Neuronal stem cell (in vitro differentiated cells): Measurements from ENCODE around the gene MAPK7.
A peak's percentile ranks its signal among the peaks of the same experiment; 100 is the strongest.

Experiments used
- DNase-seq: peaks from one replicate; pipeline ENCODE4 v3.0.0-alpha.2; 2013; ENCODE audit warnings: low spot score
- H2AFZ ChIP-seq: one replicate; pipeline ENCODE4 v1.6.1; 2013; ENCODE audit warnings: mild to moderate bottlenecking, low read length, inconsistent platforms
- H2AK5ac ChIP-seq: 2 replicates; pipeline ENCODE4 v1.6.1; 2013; ENCODE audit warnings: low read depth, mild to moderate bottlenecking, inconsistent platforms, low read length, moderate library complexity, mixed read lengths
- H2BK120ac ChIP-seq: 2 replicates; pipeline ENCODE4 v1.6.1; 2013; ENCODE audit warnings: low read depth, mild to moderate bottlenecking, inconsistent platforms, low read length, moderate library complexity, mixed read lengths
- H2BK12ac ChIP-seq: one replicate; pipeline ENCODE4 v1.6.1; 2013; ENCODE audit warnings: low read length, inconsistent platforms
- H2BK15ac ChIP-seq: 2 replicates; pipeline ENCODE4 v1.6.1; 2013; ENCODE audit warnings: mild to moderate bottlenecking, low read length, inconsistent platforms, mixed read lengths
- H2BK5ac ChIP-seq: one replicate; pipeline ENCODE4 v1.6.1; 2013; ENCODE audit warnings: inconsistent platforms, mild to moderate bottlenecking, low read length, moderate library complexity
- H3K14ac ChIP-seq: one replicate; pipeline ENCODE4 v1.6.1; 2013; ENCODE audit warnings: low read length, inconsistent platforms
- H3K18ac ChIP-seq: 2 replicates; pipeline ENCODE4 v1.6.1; 2013; ENCODE audit warnings: low read length, inconsistent platforms
- H3K23ac ChIP-seq: 2 replicates; pipeline ENCODE4 v1.6.1; 2013; ENCODE audit warnings: low read depth, mild to moderate bottlenecking, mixed read lengths, low read length, inconsistent platforms; ENCODE audit not compliant: poor library complexity
- H3K27ac ChIP-seq: replicated peaks from 3 replicates; pipeline ENCODE4 v1.5.1; 2013; ENCODE audit warnings: low read length, inconsistent platforms
- H3K27me3 ChIP-seq, 3 experiments: 2 replicates each; pipeline ENCODE4 v1.6.1; 2013; ENCODE audit warnings: low read length in 3 of 3, mild to moderate bottlenecking in 2 of 3, inconsistent platforms in 1 of 3, low read depth in 1 of 3, mixed read lengths in 1 of 3, moderate library complexity in 1 of 3; ENCODE audit not compliant: control insufficient read depth in 3 of 3, insufficient read depth in 3 of 3
- H3K36me3 ChIP-seq, 2 donors: replicated peaks in 1 of 2; 2 replicates each; pipeline ENCODE4 v1.6.1; 2013; ENCODE audit warnings: low read length in 2 of 2; ENCODE audit not compliant: control insufficient read depth in 2 of 2, insufficient read depth in 2 of 2
- H3K4ac ChIP-seq: 2 replicates; pipeline ENCODE4 v1.6.1; 2013; ENCODE audit warnings: inconsistent platforms, mild to moderate bottlenecking, low read length, moderate library complexity
- H3K4me1 ChIP-seq, 2 donors: 1 replicate in 1 of 2; 2 replicates in 1 of 2; pipeline ENCODE4 v1.6.1; 2013; ENCODE audit warnings: low read length in 2 of 2, low read depth in 1 of 2; ENCODE audit not compliant: control insufficient read depth in 2 of 2, insufficient read depth in 1 of 2
- H3K4me2 ChIP-seq: one replicate; pipeline ENCODE4 v1.6.1; 2013; ENCODE audit warnings: mild to moderate bottlenecking, low read length, inconsistent platforms; ENCODE audit not compliant: insufficient read depth, poor library complexity, severe bottlenecking
- H3K4me3 ChIP-seq, 2 donors: 2 replicates each; pipeline ENCODE4 v1.5.1; 2013; ENCODE audit warnings: low read length in 2 of 2, mild to moderate bottlenecking in 2 of 2, inconsistent platforms in 1 of 2, moderate library complexity in 1 of 2
- H3K79me1 ChIP-seq: one replicate; pipeline ENCODE4 v1.6.1; 2013; ENCODE audit warnings: low read depth, mild to moderate bottlenecking, inconsistent platforms, low read length, moderate library complexity
- H3K9ac ChIP-seq: one replicate; pipeline ENCODE4 v1.6.1; 2013; ENCODE audit warnings: mild to moderate bottlenecking, low read depth, low read length, inconsistent platforms; ENCODE audit not compliant: poor library complexity
- H3K9me3 ChIP-seq, 2 donors: replicated peaks in 1 of 2; 2 replicates each; pipeline versions ENCODE3 to v1.6.1; 2013; ENCODE audit warnings: low read length in 2 of 2, mild to moderate bottlenecking in 2 of 2, inconsistent platforms in 1 of 2, low read depth in 1 of 2, mixed read lengths in 1 of 2, moderate library complexity in 1 of 2; ENCODE audit not compliant: control insufficient read depth in 2 of 2, insufficient read depth in 1 of 2
- H4K8ac ChIP-seq: one replicate; pipeline ENCODE4 v1.6.1; 2013; ENCODE audit warnings: low read depth, mild to moderate bottlenecking, inconsistent platforms, low read length, moderate library complexity
- H4K91ac ChIP-seq: one replicate; pipeline ENCODE4 v1.6.1; 2013; ENCODE audit warnings: low read length, low read depth, mild to moderate bottlenecking, inconsistent platforms; ENCODE audit not compliant: poor library complexity
- WGBS, 2 donors: extraction: QIAGEN DNeasy Blood & Tissue Kit; methylation state at CpG; one replicate each; pipeline ENCODE4 v1.1.7; 2013; ENCODE audit warnings: missing lambda C conversion rate in 2 of 2, mixed read lengths in 1 of 2; ENCODE audit not compliant: insufficient read length in 2 of 2, insufficient replicate concordance in 1 of 2; ENCODE audit errors: extremely low coverage in 2 of 2; 5-methylcytosine and 5-hydroxymethylcytosine counted together

MAPK7 gene

GRCh38 chr17:19415311-19415710 lies 37.0 kb downstream of the MAPK7 start:
- H3K9me3 ChIP-seq = no peaks in the 10 kb centered on the region
- no peak overlapping the region for H3K4me2 ChIP-seq
- H3K18ac ChIP-seq = peak overlapping the region; percentile 30
- peaks cover 0 to 44% (median 0%) of the 10 kb centered on the region in 3 experiments for H3K27me3 ChIP-seq
- peak overlapping the region; percentile 24 for H2AK5ac ChIP-seq
- H3K36me3 ChIP-seq = no peaks in the 10 kb centered on the region
- no peak for DNase-seq
- no peak overlapping the region for H2BK12ac ChIP-seq
- no peak overlapping the region for H4K8ac ChIP-seq
- H4K91ac ChIP-seq = no peak overlapping the region
- no peak overlapping the region for H2AFZ ChIP-seq
- peaks cover 0 to 12% of the 10 kb centered on the region in 2 donors for H3K4me1 ChIP-seq
- no peak overlapping the region for H3K4ac ChIP-seq
- H3K79me1 ChIP-seq = no peaks in the 10 kb centered on the region
- H3K14ac ChIP-seq = no peak overlapping the region
- no peak overlapping the region for H2BK5ac ChIP-seq
- peak overlapping the region; percentile 32 for H3K9ac ChIP-seq
- no peak overlapping the region for H3K4me3 ChIP-seq
- WGBS, 2 donors = no CpG with 5 or more reads among the region's 13 CpGs
- H2BK120ac ChIP-seq = no peak overlapping the region
- H3K27ac ChIP-seq = no peak overlapping the region
- H3K23ac ChIP-seq = no peak overlapping the region
- peak overlapping the region; percentile 32 for H2BK15ac ChIP-seq

- no CpG with 5 or more reads among the region's 18 CpGs for WGBS, 2 donors
- no peak overlapping the region for H2AFZ ChIP-seq
- H2BK120ac ChIP-seq = no peak overlapping the region
- DNase-seq = no peak
- no peak overlapping the region for H3K4me3 ChIP-seq
- no peak overlapping the region for H2BK5ac ChIP-seq
- no peak overlapping the region for H4K91ac ChIP-seq
- peak overlapping the region; percentile 46 for H3K18ac ChIP-seq
- peak overlapping the region; percentile 93 for H4K8ac ChIP-seq
- no peak overlapping the region for H3K23ac ChIP-seq
- H2AK5ac ChIP-seq = peak overlapping the region; percentile 24
- no peaks in the 10 kb centered on the region for H3K9me3 ChIP-seq
- H2BK12ac ChIP-seq = no peak overlapping the region
- no peak overlapping the region for H2BK15ac ChIP-seq
- no peaks in the 10 kb centered on the region for H3K36me3 ChIP-seq
- H3K14ac ChIP-seq = peak overlapping the region; percentile 31
- H3K79me1 ChIP-seq = no peaks in the 10 kb centered on the region
- H3K27ac ChIP-seq = no peak overlapping the region
- H3K4ac ChIP-seq = no peak overlapping the region
- H3K4me2 ChIP-seq = no peak overlapping the region
- peaks cover 0 to 40% (median 0%) of the 10 kb centered on the region in 3 experiments for H3K27me3 ChIP-seq
- H3K4me1 ChIP-seq = peaks cover 0 to 5% of the 10 kb centered on the region in 2 donors
- H3K9ac ChIP-seq = peak overlapping the region; percentile 33
These were observed 37.8 kb downstream of the MAPK7 start for GRCh38 chr17:19415806-19416775.

- Histone ChIP-seq H3K79me1 (no peaks in the 10 kb centered on the region), H3K36me3 (no peaks in the 10 kb centered on the region), H3K4ac (no peak overlapping the region), H3K27me3 (peaks cover 0 to 39% (median 0%) of the 10 kb centered on the region in 3 experiments), H2BK5ac (no peak overlapping the region), H4K8ac (no peak overlapping the region), H4K91ac (no peak overlapping the region), H3K4me2 (no peak overlapping the region), H3K9ac (no peak overlapping the region), H3K18ac (no peak overlapping the region), H3K14ac (no peak overlapping the region), H3K4me1 (no peaks in the 10 kb centered on the region), H2BK15ac (no peak overlapping the region), H2AK5ac (no peak overlapping the region), H3K23ac (no peak overlapping the region), H3K9me3 (no peaks in the 10 kb centered on the region), H2BK12ac (no peak overlapping the region), H3K4me3 (no peak overlapping the region), H2AFZ (no peak overlapping the region), H3K27ac (no peak overlapping the region), H2BK120ac (no peak overlapping the region)
- no peak for DNase-seq
- no CpG with 5 or more reads among the region's 3 CpGs for WGBS, 2 donors
These were observed 39.3 kb downstream of the MAPK7 start for GRCh38 chr17:19417611-19418010.

- DNase-seq = no peak
- no peak overlapping the region for H4K8ac ChIP-seq
- no peak overlapping the region for H3K18ac ChIP-seq
- no peak overlapping the region for H2AK5ac ChIP-seq
- H3K4ac ChIP-seq = no peak overlapping the region
- no peak overlapping the region for H3K23ac ChIP-seq
- H3K36me3 ChIP-seq = no peaks in the 10 kb centered on the region
- H2BK5ac ChIP-seq = no peak overlapping the region
- H2BK12ac ChIP-seq = no peak overlapping the region
- H3K27ac ChIP-seq = no peak overlapping the region
- WGBS, 2 donors = no CpG with 5 or more reads among the region's 7 CpGs
- H4K91ac ChIP-seq = no peak overlapping the region
- H3K9ac ChIP-seq = no peak overlapping the region
- H3K4me3 ChIP-seq = no peak overlapping the region
- H3K4me2 ChIP-seq = no peak overlapping the region
- no peaks in the 10 kb centered on the region for H3K9me3 ChIP-seq
- H2AFZ ChIP-seq = no peak overlapping the region
- no peaks in the 10 kb centered on the region for H3K4me1 ChIP-seq
- H3K27me3 ChIP-seq = peaks cover 0 to 38% (median 0%) of the 10 kb centered on the region in 3 experiments
- H3K14ac ChIP-seq = no peak overlapping the region
- H3K79me1 ChIP-seq = no peaks in the 10 kb centered on the region
- H2BK120ac ChIP-seq = no peak overlapping the region
- no peak overlapping the region for H2BK15ac ChIP-seq
These were observed 40.1 kb downstream of the MAPK7 start for GRCh38 chr17:19418251-19418992.
